ENCODE results near the gene DUSP6.

DNA sequence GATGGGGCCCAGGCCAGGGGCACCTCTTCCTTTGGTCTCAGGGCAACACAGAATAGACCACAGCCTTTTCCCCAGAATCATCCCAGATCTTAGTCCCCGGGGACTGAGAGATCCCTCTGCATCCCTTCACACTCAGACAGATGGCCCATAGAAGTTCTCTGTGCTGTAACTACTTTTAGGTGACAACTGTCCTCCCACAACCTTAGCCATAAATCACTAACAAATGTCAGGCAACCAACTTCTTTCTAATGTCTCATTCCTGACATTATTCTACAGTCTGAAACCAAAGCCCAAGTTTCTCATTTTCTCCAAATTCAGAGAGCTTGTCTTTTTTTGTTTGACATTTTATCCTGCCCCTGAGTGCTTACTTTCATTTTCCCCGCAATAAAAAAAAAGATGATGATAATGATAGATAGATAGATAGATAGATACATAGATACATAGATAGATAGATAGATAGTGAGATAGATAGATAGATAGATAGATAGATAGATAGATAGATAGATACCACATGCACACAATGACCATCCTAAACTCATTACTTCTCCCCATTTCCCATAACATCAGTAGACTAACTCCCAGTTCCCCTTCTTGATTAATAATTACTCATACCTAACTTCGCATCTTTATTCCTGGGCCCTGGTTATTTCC, 28.6 kb downstream of the DUSP6 start:
- TF ChIP-seq CTCF (IDR thresholded peaks at IDR 0.05), result no peak
- TF ChIP-seq ZFX (IDR thresholded peaks at IDR 0.05; ENCODE audit: borderline replicate concordance), result no peak
